Activated naive CD8-positive, alpha-beta T cell treated with anti-CD3 and anti-CD28 coated beads for 36 hours (primary cell): Measurements from ENCODE around the gene ACOX3. TPM values are rescaled to one million over a fixed set of nuclear protein-coding genes. Genes with fewer than 3 reads are reported as not detected.

ENCODE experiments used
- DNase-seq: peaks from one replicate; pipeline ENCODE4 v3.0.0; 2021
- H3K27ac Mint-ChIP-seq: one replicate; pipeline ENCODE4 v1.8.0; 2022; ENCODE audit warnings: mild to moderate bottlenecking, moderate library complexity, mixed read lengths
- H3K27me3 Mint-ChIP-seq: one replicate; pipeline ENCODE4 v1.8.0; 2022; ENCODE audit warnings: mild to moderate bottlenecking, mixed read lengths
- H3K36me3 Mint-ChIP-seq: one replicate; pipeline ENCODE4 v1.8.0; 2021; ENCODE audit warnings: mild to moderate bottlenecking, mixed read lengths
- H3K4me1 Mint-ChIP-seq: one replicate; pipeline ENCODE4 v1.8.0; 2021; ENCODE audit warnings: mixed read lengths
- H3K4me3 Mint-ChIP-seq: one replicate; pipeline ENCODE4 v1.8.0; 2022; ENCODE audit warnings: mild to moderate bottlenecking, moderate library complexity, mixed read lengths
- H3K9me3 Mint-ChIP-seq: one replicate; pipeline ENCODE4 v1.8.0; 2022; ENCODE audit warnings: mixed read lengths
- total RNA-seq, 2 experiments: library from RNA; stranded (reverse); gene quantifications; one replicate each; pipeline ENCODE4 v1.2.3, GENCODE V29; 2021

The ACOX3 gene
- total RNA-seq, 2 experiments from 2014 or later, result 13.9 to 16.4 TPM

GRCh38 chr4:8372506-8372905 is 68.0 kb downstream of the ACOX3 start:
- Mint-ChIP-seq H3K4me3 (no peak overlapping the region), H3K9me3 (no peaks in the 10 kb centered on the region), H3K36me3 (no peaks in the 10 kb centered on the region), H3K27ac (no peak overlapping the region), H3K27me3 (no peaks in the 10 kb centered on the region), H3K4me1 (no peaks in the 10 kb centered on the region)
- DNase-seq, result no peak

- DNase-seq, result no peak
- Mint-ChIP-seq H3K27ac (no peak overlapping the region), H3K4me1 (no peaks in the 10 kb centered on the region), H3K27me3 (no peaks in the 10 kb centered on the region), H3K4me3 (no peak overlapping the region), H3K36me3 (no peaks in the 10 kb centered on the region), H3K9me3 (no peaks in the 10 kb centered on the region)
These were observed 68.9 kb downstream of the ACOX3 start for GRCh38 chr4:8371596-8371995.

- H3K27ac Mint-ChIP-seq, result no peak overlapping the region
- H3K36me3 Mint-ChIP-seq, result no peaks in the 10 kb centered on the region
- H3K27me3 Mint-ChIP-seq, result no peaks in the 10 kb centered on the region
- H3K4me1 Mint-ChIP-seq, result no peaks in the 10 kb centered on the region
- H3K9me3 Mint-ChIP-seq, result no peaks in the 10 kb centered on the region
- no peak overlapping the region for H3K4me3 Mint-ChIP-seq
- DNase-seq, result no peak
These were observed 69.5 kb downstream of the ACOX3 start for GRCh38 chr4:8370835-8371595.

- H3K27me3 Mint-ChIP-seq, result no peaks in the 10 kb centered on the region
These were observed 70.3 kb downstream of the ACOX3 start for GRCh38 chr4:8370106-8370787.

GRCh38 chr4:8369426-8370105 is 71.0 kb downstream of the ACOX3 start:
- Mint-ChIP-seq H3K27ac (no peak overlapping the region), H3K36me3 (peaks cover 2% of the 10 kb centered on the region), H3K4me1 (no peaks in the 10 kb centered on the region)

More at GRCh38 chr4:8370106-8370787, 70.3 kb downstream of the ACOX3 start:
- Mint-ChIP-seq H3K4me3 (no peak overlapping the region), H3K9me3 (no peaks in the 10 kb centered on the region), H3K36me3 (peaks cover 2% of the 10 kb centered on the region), H3K27ac (no peak overlapping the region), H3K4me1 (no peaks in the 10 kb centered on the region)
- DNase-seq, result no peak

GRCh38 chr4:8368998-8369397 is 71.5 kb downstream of the ACOX3 start:
- no peak overlapping the region for H3K27ac Mint-ChIP-seq
- H3K36me3 Mint-ChIP-seq, result peaks cover 6% of the 10 kb centered on the region
- H3K27me3 Mint-ChIP-seq, result no peaks in the 10 kb centered on the region
- no peak for DNase-seq
- no peaks in the 10 kb centered on the region for H3K9me3 Mint-ChIP-seq
- H3K4me3 Mint-ChIP-seq, result no peak overlapping the region
- H3K4me1 Mint-ChIP-seq, result no peaks in the 10 kb centered on the region

More at GRCh38 chr4:8369426-8370105, 71.0 kb downstream of the ACOX3 start:
- H3K4me3 Mint-ChIP-seq, result no peak overlapping the region
- no peaks in the 10 kb centered on the region for H3K9me3 Mint-ChIP-seq
- no peaks in the 10 kb centered on the region for H3K27me3 Mint-ChIP-seq
- no peak for DNase-seq

GRCh38 chr4:8368061-8368481 is 72.5 kb downstream of the ACOX3 start:
- Mint-ChIP-seq H3K27me3 (no peaks in the 10 kb centered on the region), H3K27ac (no peak overlapping the region), H3K4me3 (no peak overlapping the region), H3K9me3 (no peaks in the 10 kb centered on the region), H3K36me3 (peaks cover 8% of the 10 kb centered on the region), H3K4me1 (no peaks in the 10 kb centered on the region)
- no peak for DNase-seq

GRCh38 chr4:8366601-8367000 is 73.9 kb downstream of the ACOX3 start:
- no peak overlapping the region for H3K27ac Mint-ChIP-seq
- no peak overlapping the region for H3K4me3 Mint-ChIP-seq
- H3K9me3 Mint-ChIP-seq, result peaks cover 3% of the 10 kb centered on the region
- peaks cover 8% of the 10 kb centered on the region for H3K36me3 Mint-ChIP-seq
- H3K27me3 Mint-ChIP-seq, result no peaks in the 10 kb centered on the region
- H3K4me1 Mint-ChIP-seq, result no peaks in the 10 kb centered on the region
- DNase-seq, result no peak

GRCh38 chr4:8365951-8366350 is 74.6 kb downstream of the ACOX3 start:
- H3K27me3 Mint-ChIP-seq, result no peaks in the 10 kb centered on the region
- no peak overlapping the region for H3K27ac Mint-ChIP-seq
- H3K9me3 Mint-ChIP-seq, result peaks cover 4% of the 10 kb centered on the region
- peaks cover 8% of the 10 kb centered on the region for H3K36me3 Mint-ChIP-seq
- H3K4me3 Mint-ChIP-seq, result no peak overlapping the region
- no peak for DNase-seq
- H3K4me1 Mint-ChIP-seq, result no peaks in the 10 kb centered on the region

- no peak for DNase-seq
- Mint-ChIP-seq H3K9me3 (peaks cover 6% of the 10 kb centered on the region), H3K36me3 (peaks cover 10% of the 10 kb centered on the region), H3K27ac (no peak overlapping the region), H3K4me3 (no peak overlapping the region), H3K27me3 (no peaks in the 10 kb centered on the region), H3K4me1 (no peaks in the 10 kb centered on the region)
These were observed 75.2 kb downstream of the ACOX3 start for GRCh38 chr4:8365353-8365752.

- H3K4me1 Mint-ChIP-seq, result no peaks in the 10 kb centered on the region
- H3K27ac Mint-ChIP-seq, result no peak overlapping the region
- H3K36me3 Mint-ChIP-seq, result peaks cover 10% of the 10 kb centered on the region
- no peaks in the 10 kb centered on the region for H3K27me3 Mint-ChIP-seq
- no peak overlapping the region for H3K4me3 Mint-ChIP-seq
- no peak for DNase-seq
- H3K9me3 Mint-ChIP-seq, result peaks cover 8% of the 10 kb centered on the region
These were observed 75.6 kb downstream of the ACOX3 start for GRCh38 chr4:8364848-8365350.

GRCh38 chr4:8364141-8364540 is 76.4 kb downstream of the ACOX3 start:
- peaks cover 10% of the 10 kb centered on the region for H3K36me3 Mint-ChIP-seq
- DNase-seq, result no peak
- no peak overlapping the region for H3K27ac Mint-ChIP-seq
- H3K9me3 Mint-ChIP-seq, result peaks cover 8% of the 10 kb centered on the region
- no peaks in the 10 kb centered on the region for H3K4me1 Mint-ChIP-seq
- no peaks in the 10 kb centered on the region for H3K27me3 Mint-ChIP-seq
- H3K4me3 Mint-ChIP-seq, result no peak overlapping the region

GRCh38 chr4:8362483-8362882 is 78.0 kb downstream of the ACOX3 start:
- peaks cover 10% of the 10 kb centered on the region for H3K36me3 Mint-ChIP-seq
- H3K9me3 Mint-ChIP-seq, result peaks cover 8% of the 10 kb centered on the region
- no peak overlapping the region for H3K4me3 Mint-ChIP-seq
- H3K27me3 Mint-ChIP-seq, result no peaks in the 10 kb centered on the region
- H3K4me1 Mint-ChIP-seq, result no peaks in the 10 kb centered on the region
- no peak for DNase-seq
- no peak overlapping the region for H3K27ac Mint-ChIP-seq

GRCh38 chr4:8359193-8359592 is 81.3 kb downstream of the ACOX3 start:
- H3K27me3 Mint-ChIP-seq, result no peaks in the 10 kb centered on the region
- no peak for DNase-seq
- peaks cover 6% of the 10 kb centered on the region for H3K36me3 Mint-ChIP-seq
- H3K9me3 Mint-ChIP-seq, result peaks cover 8% of the 10 kb centered on the region
- no peak overlapping the region for H3K27ac Mint-ChIP-seq
- H3K4me3 Mint-ChIP-seq, result no peak overlapping the region
- no peaks in the 10 kb centered on the region for H3K4me1 Mint-ChIP-seq

- H3K4me1 Mint-ChIP-seq, result no peaks in the 10 kb centered on the region
- H3K36me3 Mint-ChIP-seq, result peaks cover 2% of the 10 kb centered on the region
- H3K9me3 Mint-ChIP-seq, result peaks cover 5% of the 10 kb centered on the region
- H3K4me3 Mint-ChIP-seq, result no peak overlapping the region
- H3K27me3 Mint-ChIP-seq, result no peaks in the 10 kb centered on the region
- no peak for DNase-seq
- H3K27ac Mint-ChIP-seq, result no peak overlapping the region
These were observed 83.7 kb downstream of the ACOX3 start for GRCh38 chr4:8356856-8357255.
